RPMI7951 (cell line): Measurements from ENCODE around the gene HOXC5. TPM values are rescaled to one million over a fixed set of nuclear protein-coding genes. Genes with fewer than 3 reads are reported as not detected.

Source experiments
- DNase-seq: peaks from one replicate; pipeline ENCODE4 v3.0.0-alpha.2; 2012; ENCODE audit warnings: low read depth
- total RNA-seq: library from RNA; depleted of rRNA; stranded (reverse); fragments of >200 nt; shearing (Covaris generic); gene quantifications from 2 replicates; pipeline ENCODE4 v1.2.3, GENCODE V29; 2014

HOXC5 gene
- total RNA-seq, 1 experiment from 2014 or later, result 2.0 TPM

DNA sequence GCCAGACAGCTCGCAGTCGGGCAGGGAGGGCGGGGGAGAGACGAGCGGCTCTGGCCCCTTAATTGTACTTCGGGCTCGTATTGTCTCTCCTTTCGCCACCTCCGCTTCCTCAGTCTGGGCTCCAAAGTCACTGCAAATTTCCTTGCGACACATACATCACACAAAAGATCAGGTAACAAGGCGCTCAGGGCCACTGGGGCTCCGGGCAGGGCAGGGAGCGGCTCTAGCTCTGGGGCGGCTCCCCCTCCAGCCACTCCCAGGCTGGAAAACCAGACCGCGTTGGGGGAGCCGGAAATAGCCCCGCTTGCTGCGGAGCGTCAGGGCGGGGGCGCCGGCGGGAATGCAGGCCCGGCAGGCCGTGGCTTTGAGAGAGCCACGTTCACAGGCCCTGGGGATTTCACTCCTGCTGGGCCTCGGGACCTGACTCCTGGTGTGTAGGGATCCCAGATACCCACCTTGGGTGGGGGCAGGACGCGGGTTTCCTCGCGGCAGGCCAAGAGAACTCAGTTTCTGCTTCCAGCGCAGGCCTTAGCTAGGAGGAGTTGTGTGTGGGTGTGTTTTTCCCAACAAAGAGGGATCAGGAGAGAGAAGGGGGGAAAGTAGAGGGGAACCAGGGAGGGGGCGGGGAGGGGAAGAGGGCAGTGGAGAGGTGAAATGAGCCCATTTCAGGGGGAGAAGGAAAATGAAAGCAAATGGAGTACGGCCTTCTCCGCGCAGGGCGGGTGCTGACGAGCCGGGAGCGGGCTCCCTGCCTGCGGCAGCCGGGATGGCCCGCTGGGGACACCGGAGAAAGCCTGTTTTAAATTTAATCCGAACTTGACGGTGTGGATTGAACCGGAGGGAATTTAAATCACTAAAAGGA lies 37.2 kb upstream of the HOXC5 start:
- DNase-seq, result peak; percentile 68

- DNase-seq, result no peak
Observed at GRCh38 chr12:53996240-53997203, 36.3 kb upstream of the HOXC5 start.

GRCh38 chr12:53997204-53998109 lies 35.4 kb upstream of the HOXC5 start:
- no peak for DNase-seq

GRCh38 chr12:53998110-53998899 lies 34.5 kb upstream of the HOXC5 start:
- DNase-seq, result no peak

DNA sequence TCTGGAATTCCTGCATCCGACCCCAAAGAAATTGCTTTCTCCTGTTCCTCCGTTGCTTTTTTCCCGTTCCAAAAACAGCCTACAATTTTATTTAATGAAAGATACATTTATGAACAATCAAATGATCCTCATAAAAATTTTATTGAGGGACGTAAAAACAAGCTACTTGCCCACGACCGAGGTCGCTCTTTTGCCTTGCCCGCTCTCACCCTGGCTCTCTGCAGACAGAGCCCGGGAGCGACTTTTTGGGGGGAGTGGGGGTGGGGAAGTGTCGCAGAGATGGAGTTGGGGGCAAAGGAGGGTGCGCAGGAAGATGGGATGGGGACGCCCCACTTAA lies 34.0 kb upstream of the HOXC5 start:
- DNase-seq, result no peak

- peak; percentile 82 for DNase-seq
Observed at GRCh38 chr12:53999559-54000115, 33.2 kb upstream of the HOXC5 start.

DNA sequence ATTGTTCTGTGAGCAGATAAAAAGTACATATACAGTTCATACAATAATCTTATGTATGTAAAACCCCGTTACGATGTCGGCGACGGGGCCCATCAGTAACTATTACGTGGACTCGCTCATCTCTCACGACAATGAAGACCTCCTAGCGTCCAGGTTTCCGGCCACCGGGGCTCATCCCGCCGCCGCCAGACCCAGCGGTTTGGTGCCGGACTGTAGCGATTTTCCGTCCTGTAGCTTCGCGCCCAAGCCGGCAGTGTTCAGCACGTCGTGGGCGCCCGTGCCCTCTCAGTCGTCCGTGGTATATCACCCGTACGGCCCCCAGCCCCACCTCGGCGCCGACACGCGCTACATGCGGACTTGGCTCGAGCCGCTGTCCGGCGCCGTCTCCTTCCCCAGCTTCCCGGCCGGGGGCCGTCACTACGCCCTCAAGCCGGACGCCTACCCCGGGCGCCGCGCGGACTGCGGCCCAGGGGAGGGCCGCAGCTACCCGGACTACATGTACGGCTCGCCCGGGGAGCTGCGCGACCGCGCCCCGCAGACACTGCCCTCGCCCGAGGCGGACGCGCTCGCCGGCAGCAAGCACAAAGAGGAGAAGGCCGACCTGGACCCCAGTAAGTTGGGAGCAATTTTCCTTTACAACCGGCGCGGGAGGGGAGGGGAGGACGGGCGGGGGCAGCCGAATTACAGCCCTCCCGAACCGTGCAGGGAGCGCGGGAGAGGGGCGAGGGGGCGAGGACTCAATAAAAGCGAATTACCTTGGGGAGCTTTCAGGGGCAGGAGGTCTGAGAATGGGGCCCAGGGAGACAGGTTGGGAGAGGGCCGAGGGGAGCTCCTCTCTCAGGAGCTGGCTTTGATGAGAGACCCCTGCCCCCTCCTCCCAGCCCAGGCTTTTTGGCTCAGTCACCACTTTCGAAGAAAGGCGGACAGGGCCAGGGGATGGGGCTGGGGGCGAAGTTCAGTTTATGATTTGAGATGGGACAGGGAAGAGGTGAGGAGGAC lies 32.4 kb upstream of the HOXC5 start, which contains the start of gene HOXC9:
Gene HOXC9, plus strand, starts transcription at position 46 of the 999 bp plus-strand sequence. Its CDS starts 28 bp downstream, at position 74.
- DNase-seq, result peak; percentile 47

GRCh38 chr12:54001283-54002187 lies 31.3 kb upstream of the HOXC5 start:
- DNase-seq, result no peak

DNA sequence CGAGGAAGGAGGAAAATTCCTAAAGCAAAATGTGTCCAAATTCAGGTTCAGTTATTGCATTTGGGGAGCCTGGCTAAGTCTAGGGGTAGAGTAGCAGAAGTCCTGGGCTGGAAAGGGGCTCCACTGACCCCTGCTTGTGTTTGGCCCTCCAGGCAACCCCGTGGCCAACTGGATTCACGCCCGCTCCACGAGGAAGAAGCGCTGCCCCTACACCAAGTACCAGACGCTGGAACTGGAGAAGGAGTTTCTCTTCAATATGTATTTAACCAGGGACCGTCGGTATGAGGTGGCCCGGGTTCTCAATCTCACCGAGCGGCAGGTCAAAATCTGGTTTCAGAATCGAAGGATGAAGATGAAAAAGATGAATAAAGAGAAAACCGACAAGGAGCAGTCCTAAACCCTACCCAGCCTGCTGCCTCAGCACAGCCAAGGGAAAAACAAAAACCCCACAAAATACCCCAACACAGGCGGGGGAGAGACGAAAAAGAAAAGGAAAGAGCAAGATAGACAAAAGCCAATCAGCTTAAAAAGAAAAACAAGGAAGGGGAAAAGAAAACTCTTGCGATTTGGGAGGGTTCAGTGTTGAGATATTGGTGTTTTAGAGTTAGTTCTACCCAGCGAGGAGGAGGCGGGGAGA lies 30.5 kb upstream of the HOXC5 start:
- no peak for DNase-seq

DNA sequence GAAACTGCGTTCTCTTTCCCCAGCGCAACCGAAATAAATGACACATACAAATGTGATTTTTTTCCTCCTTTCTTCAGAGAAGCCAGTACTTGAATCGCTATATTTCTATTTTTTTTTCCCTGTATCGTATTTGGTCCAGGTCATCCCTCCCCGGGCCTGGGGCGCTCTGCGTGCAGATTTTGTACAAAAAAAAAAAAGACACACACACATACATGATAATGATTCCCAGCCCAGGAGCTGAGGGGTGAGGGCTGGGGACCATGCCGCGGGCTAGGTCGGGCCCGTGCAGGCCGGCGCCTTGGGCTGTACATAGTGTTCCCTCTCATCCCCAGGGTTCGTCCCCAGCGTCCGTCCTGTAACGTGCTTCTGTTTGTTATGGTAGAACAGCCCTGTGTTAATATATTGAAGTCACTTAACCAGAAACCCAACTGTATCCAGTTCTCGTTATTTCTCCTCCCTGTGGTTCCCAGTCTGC lies 29.9 kb upstream of the HOXC5 start:
- DNase-seq, result no peak

DNA sequence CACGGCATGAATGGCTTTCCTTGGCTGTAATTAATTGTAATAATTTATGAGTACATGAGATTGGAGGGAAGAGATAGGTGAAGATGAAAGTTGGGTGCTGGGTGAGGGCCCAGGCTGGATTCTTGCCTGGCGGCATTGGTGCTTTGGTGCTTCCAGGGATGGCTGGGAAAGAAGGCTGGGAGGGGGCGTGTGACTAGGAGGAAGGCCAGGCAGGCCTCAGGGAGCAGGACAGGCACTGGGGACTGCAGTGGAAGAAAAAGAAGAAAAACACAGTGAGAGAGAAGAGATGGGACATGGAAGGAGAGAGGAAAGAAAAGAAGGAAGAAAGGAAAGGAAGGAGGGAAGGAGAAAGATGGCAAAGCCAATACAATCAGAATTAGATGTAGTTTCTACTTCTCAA lies 29.2 kb upstream of the HOXC5 start:
- DNase-seq, result no peak

DNA sequence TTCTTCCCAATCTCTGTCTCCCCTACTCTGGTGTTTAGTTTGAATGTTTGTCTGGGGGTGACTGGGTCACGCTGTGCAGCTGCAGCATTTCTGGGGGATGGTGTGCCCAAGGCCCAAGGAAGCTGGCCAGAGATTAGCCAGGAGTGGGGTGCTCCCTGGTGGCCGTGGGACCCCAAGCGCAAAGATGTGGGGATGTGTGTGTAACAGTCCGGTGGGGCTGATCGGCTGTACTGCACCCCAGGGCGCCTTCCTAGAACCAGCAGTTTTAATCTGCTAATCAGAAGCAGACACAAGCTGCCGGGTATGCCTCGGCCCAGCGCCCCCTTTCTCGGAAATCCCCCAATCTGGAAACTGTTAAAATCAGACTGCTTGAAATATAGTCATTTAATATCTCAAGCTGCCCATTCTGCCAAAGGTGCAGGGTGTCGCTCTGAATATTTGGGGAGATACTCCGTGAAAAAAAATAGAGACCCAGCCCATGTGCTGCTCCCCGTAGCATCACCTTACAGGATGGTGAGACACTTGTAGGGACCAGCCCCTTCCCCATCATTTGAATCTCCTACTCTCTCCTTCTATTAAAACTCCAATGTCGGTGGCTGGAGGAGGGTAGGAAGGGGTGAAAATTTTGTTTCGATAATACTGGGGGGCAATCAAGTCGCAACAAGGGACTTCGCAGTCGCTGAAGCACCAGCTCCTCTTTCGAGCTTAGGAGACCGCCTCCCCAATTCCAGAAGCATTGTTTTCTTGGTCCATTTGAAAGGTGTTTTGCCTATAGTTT lies 28.6 kb upstream of the HOXC5 start:
- DNase-seq, result no peak

- no peak for DNase-seq
Observed at GRCh38 chr12:54004841-54005530, 27.9 kb upstream of the HOXC5 start.

DNA sequence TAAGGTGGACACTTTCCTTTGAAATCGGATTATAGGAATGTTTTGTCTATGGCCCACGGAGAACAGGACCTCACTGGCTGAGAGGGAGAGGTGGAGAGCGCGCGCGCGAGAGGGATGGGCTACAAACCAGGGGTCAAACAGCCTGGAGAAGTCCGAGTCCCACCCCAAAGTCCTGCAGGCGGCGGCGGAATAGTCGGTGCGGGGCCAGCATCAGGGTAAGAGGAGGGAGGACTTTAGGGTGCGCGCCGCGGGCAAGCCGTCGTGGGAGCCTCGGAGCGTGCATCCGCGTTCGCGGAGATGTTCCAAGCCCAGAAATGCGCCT lies 27.4 kb upstream of the HOXC5 start:
- DNase-seq, result no peak

DNA sequence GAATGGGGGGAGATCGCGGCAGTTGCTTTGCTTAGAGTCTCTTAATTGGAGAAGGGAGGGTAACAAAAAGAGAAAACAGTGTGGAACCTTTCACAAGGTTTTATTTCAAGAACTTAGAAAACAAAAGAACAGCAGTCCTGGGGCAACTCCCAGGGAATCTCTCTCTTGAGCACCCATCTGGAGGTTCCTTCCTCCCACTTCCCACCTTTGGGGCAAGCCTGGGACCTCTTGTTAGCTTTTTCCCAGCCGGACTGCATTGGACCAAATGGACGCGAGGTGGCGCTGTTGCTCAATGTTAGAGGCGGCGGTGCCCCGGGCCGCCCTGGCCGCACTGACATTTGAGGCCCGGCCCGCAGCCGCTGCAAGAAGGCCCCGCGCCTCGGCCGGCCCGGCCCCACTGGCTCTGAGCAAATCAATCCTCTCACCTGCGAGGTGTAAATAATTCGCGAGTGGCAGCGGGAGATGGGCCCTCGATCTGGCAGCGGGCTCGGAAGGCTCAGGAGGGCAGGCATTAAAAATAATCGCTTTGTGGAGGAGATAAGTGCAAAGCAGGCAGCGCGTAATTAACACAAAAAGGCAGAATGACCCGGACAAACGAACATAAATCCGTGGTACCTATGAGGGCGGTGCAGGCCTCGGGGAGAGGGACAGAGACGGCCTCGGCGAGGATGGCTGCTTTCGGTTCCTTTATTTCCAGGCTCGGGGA lies 26.8 kb upstream of the HOXC5 start:
- peak; percentile 71 for DNase-seq
